D341Med (cell line): Measurements from ENCODE around the gene EVC.
"Not testable (repeated sequence)": the region's sequence is repeated elsewhere in the genome, so short reads cannot be mapped to it uniquely, and the experiment has no call there.

Experiments used
- DNase-seq: peaks from one replicate; pipeline ENCODE4 v3.0.0; 2012; ENCODE audit warnings: low spot score

The EVC gene

GRCh38 chr4:5785806-5786680 lies 75.0 kb downstream of the EVC start:
- DNase-seq = no peak

DNA sequence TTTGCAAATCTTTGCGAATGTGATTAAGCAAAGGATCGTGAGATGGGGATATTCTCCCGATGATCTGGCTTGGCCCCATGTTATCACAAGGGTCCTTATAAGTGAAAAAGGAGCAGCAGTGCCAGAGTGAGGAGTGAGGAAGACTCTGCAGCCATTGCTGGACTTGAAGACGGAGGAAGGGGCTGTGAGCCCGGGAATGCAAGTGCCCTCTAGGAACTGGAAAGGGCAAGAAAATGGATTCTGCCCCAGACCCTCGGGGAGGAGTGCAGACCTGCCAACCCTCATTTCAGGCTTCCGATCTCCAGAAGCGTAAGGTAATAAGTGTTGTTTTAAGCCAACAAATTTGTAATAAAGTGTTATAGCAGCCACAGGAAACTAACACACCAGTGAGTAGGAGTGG lies 76.3 kb downstream of the EVC start:
- no peak for DNase-seq

GRCh38 chr4:5788144-5788543 lies 77.1 kb downstream of the EVC start:
- no peak for DNase-seq

GRCh38 chr4:5789141-5789540 lies 78.1 kb downstream of the EVC start:
- no peak for DNase-seq

GRCh38 chr4:5790546-5790857 lies 79.5 kb downstream of the EVC start:
- DNase-seq = no peak

DNA sequence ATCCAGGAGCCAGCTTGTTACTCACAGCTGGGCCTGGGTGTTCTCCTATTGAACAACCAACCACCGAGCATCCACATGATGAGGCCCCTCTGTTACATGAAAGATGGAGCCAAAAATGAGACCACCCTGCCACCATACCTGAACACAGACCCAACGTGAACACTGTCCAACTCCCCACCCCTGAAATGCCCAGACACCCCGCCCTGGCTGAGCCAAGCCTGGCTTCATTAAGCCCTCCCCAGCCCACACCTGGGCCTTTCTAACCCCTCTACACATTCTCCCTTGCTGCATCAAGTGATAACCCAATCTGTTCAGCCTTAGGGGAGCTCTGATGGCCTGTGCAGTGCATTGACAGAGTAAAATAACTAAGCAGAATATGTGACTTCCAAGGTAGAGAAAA lies 80.7 kb downstream of the EVC start:
- no peak for DNase-seq

DNA sequence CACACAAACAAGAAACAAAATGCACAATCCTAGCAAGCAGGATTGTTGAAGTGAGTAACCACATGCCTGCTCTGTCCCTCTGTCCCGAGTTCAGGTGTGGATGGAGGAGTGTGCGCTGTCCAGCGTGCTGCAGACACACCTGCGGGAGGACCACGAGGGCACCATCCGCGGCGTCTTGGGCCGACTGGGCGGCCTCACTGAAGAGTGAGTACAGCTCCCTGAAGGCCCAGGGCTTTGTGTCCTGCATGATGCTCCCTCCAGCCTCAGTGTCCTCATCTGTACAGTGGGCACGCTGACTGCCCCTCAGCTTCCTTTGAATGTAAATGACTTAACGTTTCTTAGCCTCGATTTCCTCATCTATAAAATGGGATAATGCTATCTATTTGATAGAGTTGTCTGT lies 82.5 kb downstream of the EVC start:
- no peak for DNase-seq

DNA sequence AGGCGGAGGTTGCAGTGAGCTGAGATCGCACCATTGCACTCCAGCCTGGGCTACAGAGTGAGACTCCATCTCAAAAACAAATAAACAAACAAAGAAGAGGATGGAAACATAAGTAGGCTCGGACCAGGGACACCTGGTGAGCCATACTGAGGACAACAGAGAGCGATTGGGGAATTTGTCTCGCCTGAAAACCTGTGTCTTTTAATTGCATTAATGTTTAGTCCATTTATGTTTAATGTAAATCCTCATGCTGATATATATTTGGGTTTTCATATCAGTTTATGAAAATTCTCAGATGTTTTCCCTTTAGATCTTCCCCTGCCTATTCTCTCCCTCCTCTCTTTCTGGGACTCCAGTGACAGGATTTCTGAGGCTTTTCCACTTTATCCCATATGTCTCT lies 84.6 kb downstream of the EVC start:
- no peak for DNase-seq

GRCh38 chr4:5796976-5797375 lies 86.0 kb downstream of the EVC start:
- no peak for DNase-seq

DNA sequence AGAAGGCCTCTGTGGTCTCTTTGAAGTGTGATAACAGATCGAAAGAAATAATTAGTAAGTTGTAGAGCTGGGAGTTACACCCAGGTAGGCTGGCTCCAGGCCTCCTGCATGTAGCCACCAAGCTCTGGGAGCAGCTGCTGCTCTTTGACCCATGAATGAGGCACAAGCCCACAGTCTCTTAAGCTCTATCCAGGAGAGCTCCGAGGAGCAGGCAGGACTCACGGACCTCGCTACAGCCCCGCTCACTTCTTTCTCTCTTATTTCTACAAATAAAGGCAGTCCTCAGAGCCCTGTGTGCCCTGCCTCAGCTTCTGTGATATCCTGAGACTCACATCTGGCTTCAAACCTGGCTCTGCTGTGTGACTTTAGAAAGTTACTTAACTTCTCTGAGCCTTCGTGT lies 86.9 kb downstream of the EVC start:
- DNase-seq = no peak

- no peak for DNase-seq
Measured at GRCh38 chr4:5798462-5798861, 87.5 kb downstream of the EVC start.

GRCh38 chr4:5798946-5799345 lies 87.9 kb downstream of the EVC start:
- no peak for DNase-seq

DNA sequence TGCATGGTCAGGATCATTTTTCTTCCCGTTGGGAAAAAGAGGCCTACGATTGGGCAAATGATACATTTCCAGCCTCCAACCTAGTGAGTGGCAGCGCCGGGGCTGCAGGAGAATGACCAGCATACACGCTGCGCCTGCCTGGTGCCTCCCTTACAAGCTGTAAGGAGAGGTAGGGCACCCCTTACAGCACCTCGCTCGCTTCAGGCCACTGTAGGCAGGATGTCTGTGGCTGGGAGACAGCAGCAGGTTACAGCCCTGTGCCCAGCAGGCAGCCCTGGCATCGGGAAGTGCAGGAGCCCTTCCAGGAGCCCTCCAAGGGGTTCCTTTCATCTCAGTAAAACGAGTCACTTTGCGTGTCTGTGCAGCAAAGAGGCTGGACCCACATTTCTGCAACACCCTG lies 88.4 kb downstream of the EVC start:
- DNase-seq = no peak

- DNase-seq = no peak
Measured at GRCh38 chr4:5800496-5800895, 89.5 kb downstream of the EVC start.

DNA sequence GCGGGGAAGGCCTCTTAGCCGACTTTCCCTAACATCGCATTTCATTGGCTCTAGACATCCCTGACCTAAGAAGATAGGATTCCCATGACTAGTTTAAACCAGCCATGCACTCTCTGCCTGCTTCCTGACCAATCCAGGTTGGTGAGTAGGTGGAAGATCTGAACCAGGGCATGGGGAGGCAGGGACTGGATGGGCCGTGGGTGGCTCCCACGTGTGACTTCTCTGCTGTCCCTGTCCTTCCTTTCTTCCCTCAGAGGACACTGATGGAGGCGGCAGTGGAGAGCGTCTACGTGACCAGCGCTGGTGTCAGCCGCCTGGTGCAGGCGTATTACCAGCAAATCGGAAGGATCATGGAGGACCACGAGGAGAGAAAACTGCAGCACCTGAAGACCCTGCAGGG lies 90.7 kb downstream of the EVC start:
- DNase-seq = no peak

GRCh38 chr4:5802565-5802964 lies 91.6 kb downstream of the EVC start:
- no peak for DNase-seq

- no peak for DNase-seq
Measured at GRCh38 chr4:5804656-5805055, 93.7 kb downstream of the EVC start.

DNA sequence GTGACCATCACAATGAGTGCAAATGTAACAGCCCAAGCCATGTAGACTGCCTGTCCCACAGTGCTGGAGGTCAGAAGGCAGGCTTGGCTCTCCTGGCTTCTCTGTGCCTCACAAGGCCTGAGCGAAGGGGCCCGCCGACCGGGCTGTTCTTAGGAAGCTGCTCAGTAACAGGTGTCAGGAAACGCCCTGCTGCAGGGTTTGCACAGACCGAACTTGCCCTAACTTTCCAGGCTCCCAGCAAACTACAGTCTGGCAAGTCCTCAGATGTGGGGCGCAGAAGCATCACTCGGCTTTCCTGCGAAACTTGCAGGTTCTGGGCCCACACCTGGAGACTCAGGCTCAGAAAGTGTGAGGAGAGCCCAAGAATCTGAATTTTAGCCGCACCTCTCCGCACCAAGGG lies 94.3 kb downstream of the EVC start:
- DNase-seq = no peak

GRCh38 chr4:5808081-5808741 lies 97.2 kb downstream of the EVC start:
- DNase-seq = no peak

GRCh38 chr4:5809216-5809776 lies 98.3 kb downstream of the EVC start:
- DNase-seq = no peak

DNA sequence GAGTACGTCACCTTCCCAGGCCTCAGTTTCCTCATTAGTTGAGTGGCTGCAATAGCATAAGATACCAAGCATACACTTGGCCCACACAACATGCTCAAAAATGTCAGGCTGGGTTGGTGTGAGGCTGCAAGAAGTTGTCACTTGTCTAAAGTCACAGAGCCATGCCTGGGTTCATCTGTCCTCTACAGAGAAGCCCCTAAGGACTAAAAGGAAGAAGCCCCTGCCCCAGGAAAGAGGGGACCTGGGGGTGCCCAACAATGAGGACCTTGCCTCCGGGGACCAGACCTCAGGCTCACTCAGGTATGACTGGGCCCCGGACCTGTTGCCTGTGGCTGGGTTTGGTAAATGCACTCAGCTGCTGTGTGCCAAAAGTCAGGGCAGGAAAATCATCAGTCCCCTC lies 99.2 kb downstream of the EVC start:
- DNase-seq = no peak

- no peak for DNase-seq
Measured at GRCh38 chr4:5810770-5811430, 99.9 kb downstream of the EVC start.

GRCh38 chr4:5812057-5812456 lies 101.1 kb downstream of the EVC start:
- not testable (repeated sequence) for DNase-seq
